Measurements from ENCODE around the gene MRPL4. TPM values are rescaled to one million over a fixed set of nuclear protein-coding genes. Genes with fewer than 3 reads are reported as not detected.
A peak's percentile ranks its signal among the peaks of the same experiment; 100 is the strongest.

The MRPL4 gene
- total RNA-seq, 1 experiment from 2014 or later, result 85.9 TPM

DNA sequence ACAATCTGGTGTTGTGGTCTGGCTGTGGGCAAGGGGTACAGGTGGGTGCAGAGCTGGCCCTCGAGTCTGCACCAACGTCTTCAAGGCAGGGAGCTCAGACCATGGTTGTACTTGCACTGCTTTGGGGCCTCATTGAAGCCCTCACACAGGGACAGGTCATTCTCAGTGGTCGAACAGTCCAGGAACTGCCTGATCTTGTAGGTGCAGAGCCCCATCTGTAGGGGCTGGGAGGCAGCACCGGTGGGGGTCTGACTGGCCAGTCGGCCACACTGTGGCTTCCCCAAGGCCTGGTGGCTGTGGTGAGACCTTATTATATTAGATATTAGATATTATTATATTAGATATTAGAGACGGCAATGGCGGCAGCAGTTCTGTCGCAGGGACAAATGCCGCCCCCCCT is 34.9 kb upstream of the MRPL4 start:
- TF ChIP-seq, protein P1, sequence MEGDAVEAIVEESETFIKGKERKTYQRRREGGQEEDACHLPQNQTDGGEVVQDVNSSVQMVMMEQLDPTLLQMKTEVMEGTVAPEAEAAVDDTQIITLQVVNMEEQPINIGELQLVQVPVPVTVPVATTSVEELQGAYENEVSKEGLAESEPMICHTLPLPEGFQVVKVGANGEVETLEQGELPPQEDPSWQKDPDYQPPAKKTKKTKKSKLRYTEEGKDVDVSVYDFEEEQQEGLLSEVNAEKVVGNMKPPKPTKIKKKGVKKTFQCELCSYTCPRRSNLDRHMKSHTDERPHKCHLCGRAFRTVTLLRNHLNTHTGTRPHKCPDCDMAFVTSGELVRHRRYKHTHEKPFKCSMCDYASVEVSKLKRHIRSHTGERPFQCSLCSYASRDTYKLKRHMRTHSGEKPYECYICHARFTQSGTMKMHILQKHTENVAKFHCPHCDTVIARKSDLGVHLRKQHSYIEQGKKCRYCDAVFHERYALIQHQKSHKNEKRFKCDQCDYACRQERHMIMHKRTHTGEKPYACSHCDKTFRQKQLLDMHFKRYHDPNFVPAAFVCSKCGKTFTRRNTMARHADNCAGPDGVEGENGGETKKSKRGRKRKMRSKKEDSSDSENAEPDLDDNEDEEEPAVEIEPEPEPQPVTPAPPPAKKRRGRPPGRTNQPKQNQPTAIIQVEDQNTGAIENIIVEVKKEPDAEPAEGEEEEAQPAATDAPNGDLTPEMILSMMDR (IDR thresholded peaks at IDR 0.05; ENCODE audit: insufficient read depth in 1 of 2, low read depth in 1 of 2, low read length in 1 of 2, severe bottlenecking in 1 of 2, unreplicated experiment in 1 of 2), result peak in 1 of 2 experiments; percentile 15
- H3K36me3 Mint-ChIP-seq (ENCODE audit: insufficient read depth, unreplicated experiment), result peaks cover 2% of the 10 kb centered on the region
- Histone ChIP-seq H3K4me1 (no peaks in the 10 kb centered on the region), H3K27me3 (replicated peaks; ENCODE audit: control insufficient read depth, insufficient read depth, low read length) (no peaks in the 10 kb centered on the region), H3K36me3 (ENCODE audit: control insufficient read depth, insufficient read depth, low read length) (no peaks in the 10 kb centered on the region), H3K4me3 (ENCODE audit: low read depth, low read length) (no peak overlapping the region), H3K9me3 (no peaks in the 10 kb centered on the region)
- DNase-seq, result no peak
- H3K4me3 Mint-ChIP-seq (ENCODE audit: unreplicated experiment), result no peak overlapping the region
- ChIA-PET POLR2A (no interaction called here), CTCF (interaction anchor here (0.6 to 0.7 kb wide), 2 partner anchors 21 to 189 kb away, joined by 4 read pairs; no protein-coding TSS in a partner anchor)
- no peaks in the 10 kb centered on the region for H3K27me3 Mint-ChIP-seq (ENCODE audit: insufficient read depth, unreplicated experiment)
- H3K9me3 Mint-ChIP-seq (ENCODE audit: unreplicated experiment), result no peaks in the 10 kb centered on the region
- H3K27ac Mint-ChIP-seq (ENCODE audit: unreplicated experiment), result no peak overlapping the region
- intact Hi-C loops (cut with micrococcal nuclease; ENCODE audit: unreplicated experiment), result no loop called here
- H3K4me1 Mint-ChIP-seq (ENCODE audit: low read depth, unreplicated experiment), result no peaks in the 10 kb centered on the region
- BruUV-seq (replicated peaks), result no TSS peak

DNA sequence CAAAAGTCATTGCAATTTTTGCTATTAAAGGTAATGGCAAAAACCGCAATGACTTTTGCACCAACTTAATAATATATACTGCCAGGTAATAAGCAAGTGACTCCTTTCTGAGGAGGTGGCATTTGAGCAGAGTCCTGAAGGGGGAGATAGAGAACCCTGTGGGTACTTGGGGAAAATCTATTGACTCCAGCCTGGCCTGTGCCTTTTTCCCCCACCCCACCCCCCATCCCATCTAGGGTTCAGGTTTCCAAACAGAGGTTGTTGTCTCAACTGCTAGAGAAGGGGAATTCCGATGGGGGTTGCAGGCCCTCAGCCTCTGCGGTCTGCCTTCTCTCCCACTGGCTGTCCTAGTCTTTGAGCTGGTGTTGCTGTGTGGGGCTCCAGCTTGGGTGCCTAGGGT is 32.3 kb upstream of the MRPL4 start:
- DNase-seq, result peak; percentile 31 to 44
- Mint-ChIP-seq H3K4me3 (ENCODE audit: unreplicated experiment) (no peak overlapping the region), H3K9me3 (ENCODE audit: unreplicated experiment) (no peaks in the 10 kb centered on the region), H3K27me3 (ENCODE audit: insufficient read depth, unreplicated experiment) (no peaks in the 10 kb centered on the region), H3K36me3 (ENCODE audit: insufficient read depth, unreplicated experiment) (peaks cover 18% of the 10 kb centered on the region), H3K27ac (ENCODE audit: unreplicated experiment) (no peak overlapping the region), H3K4me1 (ENCODE audit: low read depth, unreplicated experiment) (no peaks in the 10 kb centered on the region)
- ChIA-PET POLR2A (no interaction called here), CTCF (interaction anchor here (0.7 kb wide), 2 partner anchors 35 to 99 kb away, joined by 3 to 11 read pairs; no protein-coding TSS in a partner anchor)
- H3K36me3 ChIP-seq (ENCODE audit: control insufficient read depth, insufficient read depth, low read length), result no peaks in the 10 kb centered on the region
- no TSS peak for BruUV-seq (replicated peaks)
- intact Hi-C loops (cut with micrococcal nuclease; ENCODE audit: unreplicated experiment), result no loop called here
- no peaks in the 10 kb centered on the region for H3K9me3 ChIP-seq
- no peaks in the 10 kb centered on the region for H3K27me3 ChIP-seq (replicated peaks; ENCODE audit: control insufficient read depth, insufficient read depth, low read length)
- TF ChIP-seq, protein P1 (IDR thresholded peaks at IDR 0.05; ENCODE audit: insufficient read depth in 1 of 2, low read depth in 1 of 2, low read length in 1 of 2, severe bottlenecking in 1 of 2, unreplicated experiment in 1 of 2), result peak in 1 of 2 experiments; percentile 37
- H3K4me1 ChIP-seq, result no peaks in the 10 kb centered on the region
- H3K4me3 ChIP-seq (ENCODE audit: low read depth, low read length), result no peak overlapping the region

DNA sequence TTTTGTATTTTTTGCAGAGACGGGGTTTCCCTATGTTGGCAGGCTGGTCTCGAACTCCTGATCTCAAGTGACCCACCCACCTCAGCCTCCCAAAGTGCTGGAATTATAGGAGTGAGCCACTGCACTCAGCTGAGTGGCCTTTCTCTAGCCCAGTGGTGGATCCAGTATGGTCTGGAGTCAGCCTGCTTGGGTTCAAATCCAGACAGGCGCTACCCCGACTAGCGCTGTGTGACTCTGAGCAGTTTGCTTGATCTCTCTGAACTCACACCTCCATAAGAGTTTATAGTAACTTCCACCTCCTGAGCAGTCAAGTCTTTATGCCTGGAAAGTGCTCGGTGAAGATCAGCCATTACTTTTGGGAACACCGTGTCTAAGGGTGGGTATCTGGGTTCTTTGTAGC is 31.3 kb upstream of the MRPL4 start:
- no peaks in the 10 kb centered on the region for H3K36me3 ChIP-seq (ENCODE audit: control insufficient read depth, insufficient read depth, low read length)
- TF ChIP-seq, protein P1 (IDR thresholded peaks at IDR 0.05; ENCODE audit: insufficient read depth in 1 of 2, low read depth in 1 of 2, low read length in 1 of 2, severe bottlenecking in 1 of 2, unreplicated experiment in 1 of 2), result no peak
- BruUV-seq (replicated peaks), result no TSS peak
- H3K36me3 Mint-ChIP-seq (ENCODE audit: insufficient read depth, unreplicated experiment), result peaks cover 18% of the 10 kb centered on the region
- H3K4me3 ChIP-seq (ENCODE audit: low read depth, low read length), result no peak overlapping the region
- no peak overlapping the region for H3K27ac Mint-ChIP-seq (ENCODE audit: unreplicated experiment)
- H3K27me3 ChIP-seq (replicated peaks; ENCODE audit: control insufficient read depth, insufficient read depth, low read length), result no peaks in the 10 kb centered on the region
- no peaks in the 10 kb centered on the region for H3K27me3 Mint-ChIP-seq (ENCODE audit: insufficient read depth, unreplicated experiment)
- no peak for DNase-seq
- H3K4me1 ChIP-seq, result no peaks in the 10 kb centered on the region
- H3K9me3 ChIP-seq, result no peaks in the 10 kb centered on the region
- intact Hi-C loops (cut with micrococcal nuclease; ENCODE audit: unreplicated experiment), result no loop called here
- H3K9me3 Mint-ChIP-seq (ENCODE audit: unreplicated experiment), result no peaks in the 10 kb centered on the region
- H3K4me1 Mint-ChIP-seq (ENCODE audit: low read depth, unreplicated experiment), result no peaks in the 10 kb centered on the region
- H3K4me3 Mint-ChIP-seq (ENCODE audit: unreplicated experiment), result no peak overlapping the region
- CTCF ChIA-PET, result interaction anchor here (0.7 kb wide), 1 partner anchor 210 kb away, joined by 3 read pairs; no protein-coding TSS in a partner anchor
- POLR2A ChIA-PET, result no interaction called here
